OCI-LY1 (cell line): Measurements from ENCODE around the gene CS.

Source experiments
- H2AFZ ChIP-seq: fragments of 200-600 bp; sonication (generic), shearing (Covaris generic); 2 replicates; pipeline ENCODE4 v1.6.0; 2014; ENCODE audit warnings: antibody characterized with exemption, mild to moderate bottlenecking, low read length
- H3F3A ChIP-seq: fragments of 200-600 bp; sonication (generic), shearing (Covaris generic); 2 replicates; pipeline ENCODE4 v1.6.0; 2014; ENCODE audit warnings: mild to moderate bottlenecking, antibody characterized with exemption, low read length, moderate library complexity; ENCODE audit not compliant: insufficient read depth
- H3K27ac ChIP-seq: fragments of 200-600 bp; sonication (generic); 2 replicates; pipeline ENCODE4 v1.5.1; 2014; ENCODE audit warnings: low read length, mixed run types, mild to moderate bottlenecking, low read depth; ENCODE audit not compliant: poor library complexity, severe bottlenecking
- H3K27me3 ChIP-seq: fragments of 200-600 bp; sonication (generic); 2 replicates; pipeline ENCODE4 v1.6.0; 2014; ENCODE audit warnings: antibody characterized with exemption, mild to moderate bottlenecking, low read length, moderate library complexity; ENCODE audit not compliant: insufficient read depth
- H3K36me3 ChIP-seq: fragments of 200-600 bp; sonication (generic); 2 replicates; pipeline ENCODE4 v1.6.1; 2014; ENCODE audit warnings: mild to moderate bottlenecking, antibody characterized with exemption, low read length, moderate library complexity, mixed read lengths; ENCODE audit not compliant: insufficient read depth
- H3K4me1 ChIP-seq: fragments of 200-600 bp; sonication (generic); 2 replicates; pipeline ENCODE4 v1.5.1; 2014; ENCODE audit warnings: mild to moderate bottlenecking, low read length, moderate library complexity; ENCODE audit not compliant: insufficient read depth, severe bottlenecking
- H3K4me2 ChIP-seq: fragments of 200-600 bp; sonication (generic), shearing (Covaris generic); 2 replicates; pipeline ENCODE4 v1.6.1; 2014; ENCODE audit warnings: low read length
- H3K4me3 ChIP-seq: fragments of 200-600 bp; sonication (generic); 2 replicates; pipeline ENCODE4 v1.5.1; 2014; ENCODE audit warnings: low read length, low read depth, mild to moderate bottlenecking, mixed read lengths; ENCODE audit not compliant: poor library complexity, severe bottlenecking
- H3K79me2 ChIP-seq: fragments of 200-600 bp; shearing (Covaris generic); 2 replicates; pipeline ENCODE4 v1.6.1; 2016; ENCODE audit warnings: mixed run types, low read length, mixed read lengths; ENCODE audit not compliant: insufficient read depth
- H3K9ac ChIP-seq: fragments of 200-600 bp; sonication (generic), shearing (Covaris generic); 2 replicates; pipeline ENCODE4 v1.6.1; 2014; ENCODE audit warnings: mild to moderate bottlenecking, low read length, mixed read lengths
- H3K9me2 ChIP-seq: fragments of 200-600 bp; sonication (generic), shearing (Covaris generic); 2 replicates; pipeline ENCODE4 v1.6.1; 2014; ENCODE audit warnings: low read depth, mild to moderate bottlenecking, low read length, mixed read lengths
- H3K9me3 ChIP-seq: fragments of 200-600 bp; shearing (Covaris generic); 2 replicates; pipeline ENCODE4 v1.6.1; 2014; ENCODE audit warnings: low read length, mixed read lengths
- H4K20me1 ChIP-seq: fragments of 200-600 bp; sonication (generic), shearing (Covaris generic); 2 replicates; pipeline ENCODE4 v1.6.0; 2016; ENCODE audit warnings: mild to moderate bottlenecking, low read length; ENCODE audit not compliant: insufficient read depth
- EZH2 ChIP-seq: fragments of 200-600 bp; sonication (generic), shearing (Covaris generic); IDR thresholded peaks from 2 replicates; pipeline ENCODE4 v1.8.0; 2017; ENCODE audit warnings: borderline replicate concordance, mixed run types, mild to moderate bottlenecking, antibody characterized with exemption, low read length, moderate library complexity, mixed read lengths
- TF ChIP-seq, protein P1 (sequence below): fragments of 200-600 bp; sonication (generic), shearing (Covaris generic); IDR thresholded peaks from 2 replicates; pipeline ENCODE4 v1.5.1; 2017; ENCODE audit warnings: mild to moderate bottlenecking, antibody characterized with exemption, low read length, moderate library complexity, mixed read lengths

The CS gene

DNA sequence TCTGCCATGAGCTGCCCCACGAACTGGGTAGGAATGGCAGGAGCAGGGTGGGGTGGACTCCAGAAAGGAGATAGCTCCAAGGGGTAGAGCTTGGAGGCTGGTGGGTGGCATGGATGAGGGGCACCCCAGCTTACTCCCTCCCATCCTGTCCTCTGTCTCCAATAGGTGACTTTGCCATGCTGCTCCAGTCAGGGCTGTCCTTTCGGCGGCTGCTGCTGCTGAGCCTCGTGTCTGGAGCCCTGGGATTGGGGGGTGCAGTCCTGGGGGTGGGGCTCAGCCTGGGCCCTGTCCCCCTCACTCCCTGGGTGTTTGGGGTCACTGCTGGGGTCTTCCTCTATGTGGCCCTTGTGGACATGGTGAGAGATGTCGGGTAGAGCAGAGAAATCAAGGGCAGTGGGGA is 63.1 kb downstream of the CS start:
- Histone ChIP-seq H3K27me3 (no peaks in the 10 kb centered on the region), H3K27ac (no peak overlapping the region), H3K4me2 (no peak overlapping the region), H3K9ac (no peak overlapping the region), H4K20me1 (no peaks in the 10 kb centered on the region), H3K79me2 (no peaks in the 10 kb centered on the region), H3K36me3 (peaks cover 25% of the 10 kb centered on the region), H3K9me2 (no peaks in the 10 kb centered on the region), H3K4me3 (no peak overlapping the region), H3F3A (no peaks in the 10 kb centered on the region), H3K4me1 (no peaks in the 10 kb centered on the region), H3K9me3 (no peaks in the 10 kb centered on the region), H2AFZ (no peak overlapping the region)
- no peak for TF ChIP-seq EZH2
- TF ChIP-seq, protein P1, sequence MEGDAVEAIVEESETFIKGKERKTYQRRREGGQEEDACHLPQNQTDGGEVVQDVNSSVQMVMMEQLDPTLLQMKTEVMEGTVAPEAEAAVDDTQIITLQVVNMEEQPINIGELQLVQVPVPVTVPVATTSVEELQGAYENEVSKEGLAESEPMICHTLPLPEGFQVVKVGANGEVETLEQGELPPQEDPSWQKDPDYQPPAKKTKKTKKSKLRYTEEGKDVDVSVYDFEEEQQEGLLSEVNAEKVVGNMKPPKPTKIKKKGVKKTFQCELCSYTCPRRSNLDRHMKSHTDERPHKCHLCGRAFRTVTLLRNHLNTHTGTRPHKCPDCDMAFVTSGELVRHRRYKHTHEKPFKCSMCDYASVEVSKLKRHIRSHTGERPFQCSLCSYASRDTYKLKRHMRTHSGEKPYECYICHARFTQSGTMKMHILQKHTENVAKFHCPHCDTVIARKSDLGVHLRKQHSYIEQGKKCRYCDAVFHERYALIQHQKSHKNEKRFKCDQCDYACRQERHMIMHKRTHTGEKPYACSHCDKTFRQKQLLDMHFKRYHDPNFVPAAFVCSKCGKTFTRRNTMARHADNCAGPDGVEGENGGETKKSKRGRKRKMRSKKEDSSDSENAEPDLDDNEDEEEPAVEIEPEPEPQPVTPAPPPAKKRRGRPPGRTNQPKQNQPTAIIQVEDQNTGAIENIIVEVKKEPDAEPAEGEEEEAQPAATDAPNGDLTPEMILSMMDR: no peak

DNA sequence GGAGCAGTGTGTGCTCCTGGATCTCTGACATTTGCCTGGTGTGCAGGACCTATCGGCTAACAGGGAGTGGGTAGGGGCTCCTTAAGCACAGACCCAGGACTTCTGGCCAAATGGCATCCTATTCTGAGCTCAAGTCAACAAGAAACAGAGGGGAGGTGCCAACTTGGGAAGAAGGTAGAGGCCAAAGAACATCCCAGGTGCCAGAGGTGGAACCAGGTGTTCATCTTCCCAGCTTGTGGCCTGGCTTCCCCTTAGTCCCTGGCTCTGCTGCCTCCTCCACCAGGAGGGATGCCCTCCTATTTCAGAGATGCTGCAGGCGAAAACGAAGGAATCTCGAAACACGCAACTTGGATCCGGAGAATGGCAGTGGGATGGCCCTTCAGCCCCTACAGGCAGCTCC is 64.0 kb downstream of the CS start:
- H3K9me3 ChIP-seq: no peaks in the 10 kb centered on the region
- no peak overlapping the region for H3K4me2 ChIP-seq
- H3F3A ChIP-seq: no peaks in the 10 kb centered on the region
- H2AFZ ChIP-seq: no peak overlapping the region
- H3K27ac ChIP-seq: no peak overlapping the region
- H3K27me3 ChIP-seq: no peaks in the 10 kb centered on the region
- peaks cover 16% of the 10 kb centered on the region for H3K36me3 ChIP-seq
- no peaks in the 10 kb centered on the region for H4K20me1 ChIP-seq
- no peaks in the 10 kb centered on the region for H3K79me2 ChIP-seq
- no peaks in the 10 kb centered on the region for H3K9me2 ChIP-seq
- H3K4me1 ChIP-seq: no peaks in the 10 kb centered on the region
- no peak for TF ChIP-seq EZH2
- TF ChIP-seq, protein P1: no peak
- H3K9ac ChIP-seq: no peak overlapping the region
- no peak overlapping the region for H3K4me3 ChIP-seq

DNA sequence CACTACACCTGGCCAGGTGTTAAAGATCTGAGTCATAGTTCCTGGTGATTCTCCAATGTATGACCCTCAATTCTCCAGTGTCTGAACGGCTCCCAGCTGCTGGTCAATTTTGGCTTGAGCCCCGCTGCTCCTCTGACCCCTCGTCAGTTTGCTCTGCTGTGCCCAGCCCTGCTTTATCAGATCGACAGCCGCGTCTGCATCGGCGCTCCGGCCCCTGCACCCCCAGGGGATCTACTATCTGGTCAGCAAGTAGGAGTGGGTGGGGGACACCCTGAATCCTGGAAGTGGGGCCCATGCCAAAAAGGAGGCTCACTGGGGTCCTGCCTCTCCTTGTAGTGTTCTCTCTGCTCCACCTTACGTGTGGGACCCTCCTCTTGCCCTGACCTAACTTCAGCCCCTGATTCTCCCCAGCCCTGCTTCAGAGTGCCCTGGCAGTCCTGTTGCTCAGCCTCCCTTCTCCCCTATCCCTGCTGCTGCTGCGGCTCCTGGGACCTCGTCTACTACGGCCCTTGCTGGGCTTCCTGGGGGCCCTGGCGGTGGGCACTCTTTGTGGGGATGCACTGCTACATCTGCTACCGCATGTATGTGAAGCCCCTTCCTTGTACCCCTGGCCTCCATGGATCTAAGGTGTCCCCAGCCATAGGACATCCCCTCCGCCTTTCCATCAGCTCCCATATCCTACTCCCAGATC is 65.2 kb downstream of the CS start:
- no peaks in the 10 kb centered on the region for H3F3A ChIP-seq
- H3K4me3 ChIP-seq: no peak overlapping the region
- no peak for TF ChIP-seq EZH2
- TF ChIP-seq, protein P1: no peak
- no peaks in the 10 kb centered on the region for H3K9me2 ChIP-seq
- H3K9ac ChIP-seq: no peak overlapping the region
- no peak overlapping the region for H3K4me2 ChIP-seq
- H2AFZ ChIP-seq: no peak overlapping the region
- H3K79me2 ChIP-seq: no peaks in the 10 kb centered on the region
- no peaks in the 10 kb centered on the region for H3K27me3 ChIP-seq
- no peaks in the 10 kb centered on the region for H4K20me1 ChIP-seq
- no peaks in the 10 kb centered on the region for H3K4me1 ChIP-seq
- H3K27ac ChIP-seq: no peak overlapping the region
- peaks cover 6% of the 10 kb centered on the region for H3K36me3 ChIP-seq
- no peaks in the 10 kb centered on the region for H3K9me3 ChIP-seq
